CD4-positive, CD25-positive, alpha-beta regulatory T cell (primary cell): ENCODE data around the gene SPATA4. TPM values are rescaled to one million over a fixed set of nuclear protein-coding genes. Genes with fewer than 3 reads are reported as not detected.
"Not testable (repeated sequence)": the region's sequence is repeated elsewhere in the genome, so short reads cannot be mapped to it uniquely, and the experiment has no call there.

Experiments
- ATAC-seq, 2 donors: fragments of 150-1000 bp; cut with Tn5 transposase; one replicate each; pipeline ENCODE4 v1.10.0; 2021; ENCODE audit warnings: low read depth in 2 of 2, moderate number of reproducible peaks in 2 of 2, moderate library complexity in 1 of 2
- DNase-seq, 3 donors: peaks; one replicate each; pipeline versions ENCODE4 v3.0.0 to v3.0.0-alpha.2; 2012 to 2022; ENCODE audit warnings: mixed read lengths in 1 of 3
- H3K27ac ChIP-seq: one replicate; pipeline ENCODE4 v1.7.0; 2013; ENCODE audit warnings: mild to moderate bottlenecking, low read length; ENCODE audit not compliant: insufficient read depth, poor library complexity, severe bottlenecking
- H3K27me3 ChIP-seq: one replicate; pipeline ENCODE4 v1.7.0; 2013; ENCODE audit warnings: low read length; ENCODE audit not compliant: control insufficient read depth, insufficient read depth
- H3K36me3 ChIP-seq: one replicate; pipeline ENCODE4 v1.7.0; 2013; ENCODE audit warnings: mild to moderate bottlenecking, low read length, moderate library complexity; ENCODE audit not compliant: control insufficient read depth, insufficient read depth
- H3K4me1 ChIP-seq: 2 replicates; pipeline ENCODE4 v1.7.0; 2013; ENCODE audit warnings: mild to moderate bottlenecking, low read length; ENCODE audit not compliant: insufficient read depth, control insufficient read depth, poor library complexity, severe bottlenecking
- H3K4me3 ChIP-seq: one replicate; pipeline ENCODE4 v1.7.0; 2013; ENCODE audit warnings: low read depth, mild to moderate bottlenecking, low read length, moderate library complexity
- H3K9me3 ChIP-seq, 2 experiments: 1 replicate in 1 of 2; 2 replicates in 1 of 2; pipeline ENCODE4 v1.7.0; 2013; ENCODE audit warnings: low read length in 2 of 2, mild to moderate bottlenecking in 1 of 2, moderate library complexity in 1 of 2; ENCODE audit not compliant: control insufficient read depth in 2 of 2
- H3K27ac Mint-ChIP-seq, 3 donors: one replicate each; pipeline ENCODE4 v1.8.0; 2020 to 2022; ENCODE audit warnings: mild to moderate bottlenecking in 3 of 3, mixed read lengths in 3 of 3, moderate library complexity in 2 of 3
- H3K27me3 Mint-ChIP-seq: one replicate; pipeline ENCODE4 v1.8.0; 2022; ENCODE audit warnings: mild to moderate bottlenecking, mixed read lengths
- H3K36me3 Mint-ChIP-seq: one replicate; pipeline ENCODE4 v1.8.0; 2020; ENCODE audit warnings: mixed read lengths
- H3K4me1 Mint-ChIP-seq, 4 donors: one replicate each; pipeline ENCODE4 v1.8.0; 2020 to 2022; ENCODE audit warnings: mixed read lengths in 4 of 4, mild to moderate bottlenecking in 1 of 4
- H3K4me3 Mint-ChIP-seq, 4 donors: one replicate each; pipeline ENCODE4 v1.8.0; 2020 to 2022; ENCODE audit warnings: mild to moderate bottlenecking in 4 of 4, mixed read lengths in 4 of 4, moderate library complexity in 3 of 4
- H3K9me3 Mint-ChIP-seq, 7 donors: one replicate each; pipeline ENCODE4 v1.8.0; 2020 to 2022; ENCODE audit warnings: mixed read lengths in 7 of 7, mild to moderate bottlenecking in 3 of 7, moderate library complexity in 2 of 7
- polyA plus RNA-seq, 4 donors: library from polyadenylated mRNA; unstranded; fragments of 300-500 nt; fragmentation: Illumina TruSeq; gene quantifications; one replicate each; pipeline ENCODE4 v1.2.3, GENCODE V29; 2021
- total RNA-seq: library from RNA; stranded (reverse); gene quantifications from one replicate; pipeline ENCODE4 v1.2.3, GENCODE V29; 2022

The SPATA4 gene
- total and polyA plus RNA-seq, 5 donors from 2014 or later = not detected

GRCh38 chr4:176226736-176227135 is 31.4 kb upstream of the SPATA4 start:
- Histone ChIP-seq H3K9me3 (no peaks in the 10 kb centered on the region), H3K4me3 (no peak overlapping the region), H3K4me1 (no peaks in the 10 kb centered on the region), H3K27me3 (peaks cover 2% of the 10 kb centered on the region), H3K27ac (no peak overlapping the region), H3K36me3 (no peaks in the 10 kb centered on the region)
- ATAC-seq (no peak), DNase-seq (no peak)
- Mint-ChIP-seq H3K4me1 (no peaks in the 10 kb centered on the region), H3K27me3 (peaks cover 4% of the 10 kb centered on the region), H3K4me3 (no peak overlapping the region), H3K9me3 (peaks cover 0 to 1% (median 0%) of the 10 kb centered on the region in 7 donors), H3K27ac (no peak overlapping the region), H3K36me3 (no peaks in the 10 kb centered on the region)

- Mint-ChIP-seq H3K9me3 (peaks cover 0 to 1% (median 0%) of the 10 kb centered on the region in 7 donors), H3K27ac (no peak overlapping the region), H3K4me3 (no peak overlapping the region), H3K4me1 (no peaks in the 10 kb centered on the region), H3K36me3 (no peaks in the 10 kb centered on the region), H3K27me3 (peaks cover 4% of the 10 kb centered on the region)
- DNase-seq (no peak), ATAC-seq (no peak)
- H3K9me3 ChIP-seq = no peaks in the 10 kb centered on the region
- no peaks in the 10 kb centered on the region for H3K36me3 ChIP-seq
- no peaks in the 10 kb centered on the region for H3K4me1 ChIP-seq
- H3K27ac ChIP-seq = no peak overlapping the region
- H3K27me3 ChIP-seq = peaks cover 2% of the 10 kb centered on the region
- no peak overlapping the region for H3K4me3 ChIP-seq
Observed at GRCh38 chr4:176223561-176223960, 28.2 kb upstream of the SPATA4 start.

GRCh38 chr4:176222149-176222548 is 26.8 kb upstream of the SPATA4 start:
- Histone ChIP-seq H3K4me3 (no peak overlapping the region), H3K36me3 (no peaks in the 10 kb centered on the region), H3K27ac (no peak overlapping the region), H3K27me3 (no peaks in the 10 kb centered on the region), H3K9me3 (no peaks in the 10 kb centered on the region), H3K4me1 (no peaks in the 10 kb centered on the region)
- H3K27ac Mint-ChIP-seq = no peak overlapping the region
- H3K27me3 Mint-ChIP-seq = peaks cover 4% of the 10 kb centered on the region
- no peak for DNase-seq
- no peak overlapping the region for H3K4me3 Mint-ChIP-seq
- peaks cover 0 to 1% (median 0%) of the 10 kb centered on the region in 7 donors for H3K9me3 Mint-ChIP-seq
- H3K4me1 Mint-ChIP-seq = no peaks in the 10 kb centered on the region
- ATAC-seq = no peak
- H3K36me3 Mint-ChIP-seq = no peaks in the 10 kb centered on the region

GRCh38 chr4:176217510-176217909 is 22.1 kb upstream of the SPATA4 start:
- H3K4me1 ChIP-seq = no peaks in the 10 kb centered on the region
- no peaks in the 10 kb centered on the region for H3K36me3 Mint-ChIP-seq
- no peaks in the 10 kb centered on the region for H3K27me3 Mint-ChIP-seq
- no peaks in the 10 kb centered on the region for H3K36me3 ChIP-seq
- H3K4me3 ChIP-seq = no peak overlapping the region
- DNase-seq = peak in 1 of 3 donors; percentile 6
- H3K9me3 ChIP-seq = no peaks in the 10 kb centered on the region
- H3K4me1 Mint-ChIP-seq = no peaks in the 10 kb centered on the region
- no peak overlapping the region for H3K4me3 Mint-ChIP-seq
- ATAC-seq = no peak
- H3K27me3 ChIP-seq = no peaks in the 10 kb centered on the region
- peaks cover 0 to 2% (median 0%) of the 10 kb centered on the region in 7 donors for H3K9me3 Mint-ChIP-seq
- H3K27ac ChIP-seq = no peak overlapping the region
- H3K27ac Mint-ChIP-seq = no peak overlapping the region

- H3K27me3 ChIP-seq, H3K9me3 Mint-ChIP-seq, H3K4me1 ChIP-seq, H3K27ac ChIP-seq, H3K4me3 Mint-ChIP-seq, DNase-seq, H3K36me3 Mint-ChIP-seq, H3K4me1 Mint-ChIP-seq, H3K36me3 ChIP-seq, H3K27ac Mint-ChIP-seq, H3K9me3 ChIP-seq, ATAC-seq, H3K4me3 ChIP-seq: not testable (repeated sequence)
- H3K27me3 Mint-ChIP-seq = peaks cover 26% of the 10 kb centered on the region
Observed at GRCh38 chr4:176212351-176212750, 17.0 kb upstream of the SPATA4 start.

- peaks cover 10% of the 10 kb centered on the region for H3K27me3 ChIP-seq
- Mint-ChIP-seq H3K4me1 (no peaks in the 10 kb centered on the region), H3K4me3 (no peak overlapping the region), H3K27ac (no peak overlapping the region), H3K36me3 (no peaks in the 10 kb centered on the region), H3K9me3 (peaks cover 0 to 5% (median 0%) of the 10 kb centered on the region in 7 donors), H3K27me3 (peaks cover 26% of the 10 kb centered on the region)
- H3K4me3 ChIP-seq = no peak overlapping the region
- no peaks in the 10 kb centered on the region for H3K4me1 ChIP-seq
- DNase-seq = no peak
- H3K9me3 ChIP-seq = no peaks in the 10 kb centered on the region
- no peak for ATAC-seq
- no peaks in the 10 kb centered on the region for H3K36me3 ChIP-seq
- no peak overlapping the region for H3K27ac ChIP-seq
Observed at GRCh38 chr4:176210579-176211296, 15.4 kb upstream of the SPATA4 start.

GRCh38 chr4:176210101-176210500 is 14.7 kb upstream of the SPATA4 start:
- Mint-ChIP-seq H3K4me3 (no peak overlapping the region), H3K36me3 (no peaks in the 10 kb centered on the region), H3K9me3 (peaks cover 0 to 5% (median 0%) of the 10 kb centered on the region in 7 donors), H3K27me3 (peaks cover 30% of the 10 kb centered on the region), H3K27ac (no peak overlapping the region), H3K4me1 (peaks cover 0 to 2% (median 0%) of the 10 kb centered on the region in 4 donors)
- no peak overlapping the region for H3K27ac ChIP-seq
- no peaks in the 10 kb centered on the region for H3K4me1 ChIP-seq
- DNase-seq = no peak
- no peaks in the 10 kb centered on the region for H3K36me3 ChIP-seq
- no peaks in the 10 kb centered on the region for H3K9me3 ChIP-seq
- peaks cover 10% of the 10 kb centered on the region for H3K27me3 ChIP-seq
- ATAC-seq = no peak
- no peak overlapping the region for H3K4me3 ChIP-seq

GRCh38 chr4:176209535-176209934 is 14.2 kb upstream of the SPATA4 start:
- H3K9me3 Mint-ChIP-seq = peaks cover 0 to 5% (median 0%) of the 10 kb centered on the region in 7 donors
- H3K4me3 Mint-ChIP-seq = no peak overlapping the region
- H3K27ac ChIP-seq = no peak overlapping the region
- no peaks in the 10 kb centered on the region for H3K4me1 ChIP-seq
- H3K27me3 ChIP-seq = peaks cover 10% of the 10 kb centered on the region
- H3K27ac Mint-ChIP-seq = no peak overlapping the region
- no peaks in the 10 kb centered on the region for H3K36me3 ChIP-seq
- H3K36me3 Mint-ChIP-seq = no peaks in the 10 kb centered on the region
- H3K4me3 ChIP-seq = no peak overlapping the region
- peaks cover 0 to 2% (median 0%) of the 10 kb centered on the region in 4 donors for H3K4me1 Mint-ChIP-seq
- ATAC-seq (no peak), DNase-seq (no peak)
- H3K9me3 ChIP-seq = no peaks in the 10 kb centered on the region
- peaks cover 32% of the 10 kb centered on the region for H3K27me3 Mint-ChIP-seq
